Measurements from ENCODE around the gene LYSET.
"Not testable (repeated sequence)": the region's sequence is repeated elsewhere in the genome, so short reads cannot be mapped to it uniquely, and the experiment has no call there.

The LYSET gene

DNA sequence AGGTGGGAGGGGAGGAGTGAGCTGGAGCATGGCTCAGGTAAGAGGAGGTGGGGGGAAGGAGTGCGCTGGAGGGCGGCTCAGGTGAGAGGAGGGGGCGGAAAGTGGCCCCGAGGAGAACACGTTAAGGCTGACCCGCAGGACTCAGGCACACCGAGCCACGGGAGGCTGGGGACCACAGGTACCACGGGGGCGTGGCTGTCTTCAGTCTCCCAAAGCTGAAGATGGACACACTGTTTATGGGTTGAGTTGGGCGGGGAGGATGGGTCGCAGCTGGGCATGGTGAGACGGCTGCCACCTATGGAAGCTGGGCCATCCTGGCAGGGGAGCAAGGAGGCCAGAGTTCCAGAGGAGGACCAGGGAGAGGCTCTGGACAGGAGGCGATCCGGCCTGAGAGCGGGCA lies 45.4 kb downstream of the LYSET start:
- no peak for DNase-seq

DNA sequence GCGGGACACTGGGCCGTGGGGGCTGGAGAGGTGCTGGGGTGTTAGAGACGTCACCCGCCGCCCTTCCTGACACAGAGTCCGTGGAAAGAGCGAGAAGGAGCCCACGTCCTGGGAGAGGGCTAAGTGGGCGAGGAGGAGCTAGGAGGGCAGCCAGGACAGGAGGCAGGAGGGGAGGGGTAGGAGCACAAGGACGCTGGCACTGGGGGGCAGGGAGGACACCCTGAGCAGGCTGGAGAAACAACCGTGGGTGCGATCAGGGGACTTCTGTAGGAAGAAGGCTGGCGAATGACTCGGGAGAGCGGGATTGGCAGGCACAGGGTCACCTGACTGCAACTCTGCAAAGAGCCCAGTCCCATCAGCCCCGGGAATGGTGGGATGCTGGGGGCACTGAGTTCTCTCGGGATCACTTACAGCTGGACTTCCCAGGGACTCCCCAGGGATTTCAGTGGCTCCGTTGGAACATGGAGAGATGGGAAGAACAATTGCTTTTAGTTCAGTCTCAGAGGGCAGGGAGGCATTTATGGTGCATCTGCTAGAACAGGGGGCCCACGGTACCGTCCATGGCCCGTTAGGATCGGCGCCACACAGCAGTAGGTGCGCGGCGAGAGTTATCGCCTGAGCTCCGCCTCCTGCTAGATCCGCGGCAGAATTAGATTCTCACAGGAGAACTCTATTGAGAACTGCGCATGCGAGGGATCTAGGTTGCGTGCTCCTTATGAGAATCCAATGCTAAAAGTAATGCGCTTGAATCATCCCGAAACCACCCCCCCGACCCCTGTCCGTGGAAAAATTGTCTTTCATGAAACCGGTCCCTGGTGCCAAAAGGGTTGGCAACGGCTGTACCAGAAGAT lies 46.2 kb downstream of the LYSET start:
- DNase-seq, result no peak

DNA sequence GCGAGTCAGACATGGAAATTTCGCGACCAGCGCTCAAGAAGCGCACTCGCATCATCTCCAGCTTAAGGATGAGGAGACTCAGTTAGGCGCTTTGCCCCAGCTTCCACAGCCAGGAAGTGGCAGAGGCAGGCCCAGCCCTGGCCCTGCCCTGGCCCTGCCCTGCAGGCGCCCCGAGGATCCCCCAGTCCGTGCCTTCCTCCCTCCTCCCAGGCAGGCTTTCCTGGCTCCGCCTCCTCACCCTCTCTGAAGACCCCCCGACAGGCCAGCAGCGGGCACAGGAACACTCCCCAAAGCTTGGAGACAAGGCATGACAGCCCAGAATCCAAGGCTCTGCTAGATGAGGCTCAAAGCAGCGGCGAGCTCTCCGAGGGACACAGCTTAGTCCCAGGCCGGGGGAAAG lies 47.0 kb downstream of the LYSET start:
- DNase-seq, result no peak

DNA sequence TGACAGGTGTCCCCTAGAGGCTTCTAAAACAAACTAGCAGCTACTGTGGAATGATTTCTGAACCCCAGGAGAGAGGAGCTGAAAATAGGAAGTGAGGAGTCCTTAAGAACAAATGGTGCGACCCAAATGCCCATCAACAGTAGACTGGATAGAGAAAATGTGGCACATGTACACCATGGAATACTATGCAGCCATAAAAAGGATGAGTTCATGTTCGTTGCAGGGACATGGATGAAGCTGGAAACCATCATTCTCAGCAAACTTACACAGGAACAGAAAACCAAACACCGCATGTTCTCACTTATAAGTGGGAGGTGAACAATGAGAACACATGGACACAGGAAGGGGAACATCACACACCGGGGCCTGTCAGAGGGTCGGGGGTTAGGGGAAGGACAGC lies 48.0 kb downstream of the LYSET start:
- DNase-seq, result not testable (repeated sequence)

DNA sequence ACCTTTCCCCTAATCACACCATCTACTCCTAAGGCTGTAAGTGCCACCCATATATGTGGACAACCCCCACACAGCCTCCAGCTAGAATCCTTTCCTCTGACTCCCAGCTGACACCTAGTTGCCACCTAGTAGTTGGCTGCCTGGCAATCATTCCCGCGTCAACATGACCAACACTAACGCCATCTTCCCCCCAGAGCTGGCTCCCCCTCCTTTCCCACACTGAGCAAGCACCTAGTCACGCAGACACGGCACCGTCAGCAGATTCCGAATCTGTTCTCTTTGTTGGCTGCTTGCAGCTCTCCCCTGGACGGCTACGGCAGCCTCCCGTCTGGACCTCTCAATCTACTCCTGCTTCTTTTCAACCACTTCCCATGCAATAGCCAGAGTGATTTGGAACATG lies 49.7 kb downstream of the LYSET start:
- DNase-seq, result no peak
